ENCODE data around the gene LSM14B. TPM values are rescaled to one million over a fixed set of nuclear protein-coding genes. Genes with fewer than 3 reads are reported as not detected.
A peak's percentile ranks its signal among the peaks of the same experiment; 100 is the strongest.

Gene LSM14B
- total and polyA plus RNA-seq, 11 donors = 26.1 to 64.7 (median 54.6) TPM

- Histone ChIP-seq H3K4me3 (peak overlapping the region; percentile 63 to 96 (median 82)), H3K36me3 (peaks cover 0 to 39% (median 34%) of the 10 kb centered on the region in 9 donors), H3K27me3 (peaks cover 0 to 4% (median 0%) of the 10 kb centered on the region in 9 donors), H3K9me3 (no peaks in the 10 kb centered on the region), H3K27ac (peak overlapping the region; percentile 45 to 99 (median 85)), H3K4me1 (peaks cover 3 to 56% (median 31%) of the 10 kb centered on the region in 12 donors)
- 0 to 1% (median 0%) methylated on average over 27 to 77 of the region's 77 CpGs for WGBS, 4 donors
- intact Hi-C loops (cut with DNase I) = loop anchor here in 5 of 10 donors (1.0 to 5.0 kb wide), 4 partner anchors 19 to 101 kb away; partner anchors contain the start of genes TAF4 (in 2 of the 5), PSMA7 (in 1 of the 5) and SS18L1 (in 1 of the 5)
- TF ChIP-seq CTCF (IDR thresholded peaks at IDR 0.05) = no peak
- TF ChIP-seq POLR2A (IDR thresholded peaks at IDR 0.05) = no peak
- peak in 4 of 5 donors; percentile 39 to 73 (median 56) for DNase-seq
- peak in 2 of 4 donors; percentile 0 to 2 for ATAC-seq
These were observed 577 bp downstream of the LSM14B start for GRCh38 chr20:62122654-62123449.

GRCh38 chr20:62123450-62124118, 1.3 kb downstream of the LSM14B start:
- Histone ChIP-seq H3K9me3 (no peaks in the 10 kb centered on the region), H3K27me3 (peaks cover 0 to 3% (median 0%) of the 10 kb centered on the region in 9 donors), H3K36me3 (peaks cover 0 to 46% (median 41%) of the 10 kb centered on the region in 9 donors), H3K4me1 (peaks cover 3 to 56% (median 31%) of the 10 kb centered on the region in 12 donors), H3K4me3 (peak overlapping the region; percentile 63 to 96 (median 82)), H3K27ac (peak overlapping the region in 11 of 12 donors; percentile 45 to 99 (median 87))
- no peak for TF ChIP-seq CTCF (IDR thresholded peaks at IDR 0.05)
- TF ChIP-seq POLR2A (IDR thresholded peaks at IDR 0.05) = no peak
- ATAC-seq = no peak
- intact Hi-C loops (cut with DNase I) = loop anchor here in 5 of 10 donors (1.0 to 5.0 kb wide), 3 partner anchors 19 to 101 kb away; partner anchors contain the start of gene TAF4 (in 2 of the 5)
- DNase-seq = no peak
- 21 to 30% (median 23%) methylated on average over 16 to 19 of the region's 19 CpGs for WGBS, 4 donors

- 92 to 97% (median 94%) methylated on average over 20 of the region's 20 CpGs for WGBS, 4 donors
- TF ChIP-seq POLR2A (IDR thresholded peaks at IDR 0.05) (no peak), CTCF (IDR thresholded peaks at IDR 0.05) (no peak)
- H3K27ac ChIP-seq = no peak overlapping the region
- no peaks in the 10 kb centered on the region for H3K9me3 ChIP-seq
- peaks cover 0 to 72% (median 67%) of the 10 kb centered on the region in 9 donors for H3K36me3 ChIP-seq
- peak in 1 of 5 donors; percentile 51 for DNase-seq
- H3K4me1 ChIP-seq = peaks cover 3 to 58% (median 24%) of the 10 kb centered on the region in 12 donors
- H3K4me3 ChIP-seq = no peak overlapping the region
- ATAC-seq = no peak
- intact Hi-C loops (cut with DNase I) = no loop called here
- no peaks in the 10 kb centered on the region for H3K27me3 ChIP-seq
These were observed 3.9 kb downstream of the LSM14B start for GRCh38 chr20:62126141-62126540.

- TF ChIP-seq POLR2A (IDR thresholded peaks at IDR 0.05) (no peak), CTCF (IDR thresholded peaks at IDR 0.05) (no peak)
- Histone ChIP-seq H3K9me3 (no peaks in the 10 kb centered on the region), H3K27me3 (no peaks in the 10 kb centered on the region), H3K36me3 (peaks cover 0 to 88% (median 84%) of the 10 kb centered on the region in 9 donors), H3K4me3 (no peak overlapping the region), H3K4me1 (peaks cover 4 to 71% (median 38%) of the 10 kb centered on the region in 12 donors), H3K27ac (peak overlapping the region in 4 of 12 donors; percentile 1 to 38 (median 24))
- 84 to 92% (median 89%) methylated on average over 6 of the region's 6 CpGs for WGBS, 4 donors
- ATAC-seq (no peak), DNase-seq (peak in 1 of 5 donors; percentile 28)
- intact Hi-C loops (cut with DNase I) = no loop called here
These were observed 5.5 kb downstream of the LSM14B start for GRCh38 chr20:62127799-62128198.

Measured in heart left ventricle (tissue), 16 donors.